ENCODE results near the gene NDP.

NDP gene

GRCh38 chrX:43998374-43998773 is 25.2 kb upstream of the NDP start:
- TF ChIP-seq ZNF791 (tag by site-specific recombination; IDR thresholded peaks at IDR 0.05) = no peak
- no peak for TF ChIP-seq ZNF146 (tag by site-specific recombination; IDR thresholded peaks at IDR 0.05)
- no peak for TF ChIP-seq ZNF530 (tag by site-specific recombination; IDR thresholded peaks at IDR 0.05; ENCODE audit: low read depth)
- TF ChIP-seq, protein P1, sequence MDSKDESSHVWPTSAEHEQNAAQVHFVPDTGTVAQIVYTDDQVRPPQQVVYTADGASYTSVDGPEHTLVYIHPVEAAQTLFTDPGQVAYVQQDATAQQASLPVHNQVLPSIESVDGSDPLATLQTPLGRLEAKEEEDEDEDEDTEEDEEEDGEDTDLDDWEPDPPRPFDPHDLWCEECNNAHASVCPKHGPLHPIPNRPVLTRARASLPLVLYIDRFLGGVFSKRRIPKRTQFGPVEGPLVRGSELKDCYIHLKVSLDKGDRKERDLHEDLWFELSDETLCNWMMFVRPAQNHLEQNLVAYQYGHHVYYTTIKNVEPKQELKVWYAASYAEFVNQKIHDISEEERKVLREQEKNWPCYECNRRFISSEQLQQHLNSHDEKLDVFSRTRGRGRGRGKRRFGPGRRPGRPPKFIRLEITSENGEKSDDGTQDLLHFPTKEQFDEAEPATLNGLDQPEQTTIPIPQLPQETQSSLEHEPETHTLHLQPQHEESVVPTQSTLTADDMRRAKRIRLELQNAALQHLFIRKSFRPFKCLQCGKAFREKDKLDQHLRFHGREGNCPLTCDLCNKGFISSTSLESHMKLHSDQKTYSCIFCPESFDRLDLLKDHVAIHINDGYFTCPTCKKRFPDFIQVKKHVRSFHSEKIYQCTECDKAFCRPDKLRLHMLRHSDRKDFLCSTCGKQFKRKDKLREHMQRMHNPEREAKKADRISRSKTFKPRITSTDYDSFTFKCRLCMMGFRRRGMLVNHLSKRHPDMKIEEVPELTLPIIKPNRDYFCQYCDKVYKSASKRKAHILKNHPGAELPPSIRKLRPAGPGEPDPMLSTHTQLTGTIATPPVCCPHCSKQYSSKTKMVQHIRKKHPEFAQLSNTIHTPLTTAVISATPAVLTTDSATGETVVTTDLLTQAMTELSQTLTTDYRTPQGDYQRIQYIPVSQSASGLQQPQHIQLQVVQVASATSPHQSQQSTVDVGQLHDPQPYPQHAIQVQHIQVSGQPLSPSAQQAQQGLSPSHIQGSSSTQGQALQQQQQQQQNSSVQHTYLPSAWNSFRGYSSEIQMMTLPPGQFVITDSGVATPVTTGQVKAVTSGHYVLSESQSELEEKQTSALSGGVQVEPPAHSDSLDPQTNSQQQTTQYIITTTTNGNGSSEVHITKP (tag by site-specific recombination; IDR thresholded peaks at IDR 0.05) = no peak
- TF ChIP-seq ZNF302 (tag by site-specific recombination; IDR thresholded peaks at IDR 0.05; ENCODE audit: low read depth) = no peak
- TF ChIP-seq ZNF311 (tag by site-specific recombination; IDR thresholded peaks at IDR 0.05; ENCODE audit: borderline replicate concordance) = no peak
- TF ChIP-seq, protein P2, sequence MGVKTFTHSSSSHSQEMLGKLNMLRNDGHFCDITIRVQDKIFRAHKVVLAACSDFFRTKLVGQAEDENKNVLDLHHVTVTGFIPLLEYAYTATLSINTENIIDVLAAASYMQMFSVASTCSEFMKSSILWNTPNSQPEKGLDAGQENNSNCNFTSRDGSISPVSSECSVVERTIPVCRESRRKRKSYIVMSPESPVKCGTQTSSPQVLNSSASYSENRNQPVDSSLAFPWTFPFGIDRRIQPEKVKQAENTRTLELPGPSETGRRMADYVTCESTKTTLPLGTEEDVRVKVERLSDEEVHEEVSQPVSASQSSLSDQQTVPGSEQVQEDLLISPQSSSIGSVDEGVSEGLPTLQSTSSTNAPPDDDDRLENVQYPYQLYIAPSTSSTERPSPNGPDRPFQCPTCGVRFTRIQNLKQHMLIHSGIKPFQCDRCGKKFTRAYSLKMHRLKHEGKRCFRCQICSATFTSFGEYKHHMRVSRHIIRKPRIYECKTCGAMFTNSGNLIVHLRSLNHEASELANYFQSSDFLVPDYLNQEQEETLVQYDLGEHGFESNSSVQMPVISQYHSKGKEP (tag by site-specific recombination; IDR thresholded peaks at IDR 0.05) = no peak
- TF ChIP-seq ZNF398 (tag by site-specific recombination; IDR thresholded peaks at IDR 0.05) = no peak
- TF ChIP-seq SP7 (tag by site-specific recombination; IDR thresholded peaks at IDR 0.05) = no peak
- TF ChIP-seq ZNF610 (tag by site-specific recombination; IDR thresholded peaks at IDR 0.05; ENCODE audit: borderline replicate concordance) = no peak
- TF ChIP-seq, protein P3, sequence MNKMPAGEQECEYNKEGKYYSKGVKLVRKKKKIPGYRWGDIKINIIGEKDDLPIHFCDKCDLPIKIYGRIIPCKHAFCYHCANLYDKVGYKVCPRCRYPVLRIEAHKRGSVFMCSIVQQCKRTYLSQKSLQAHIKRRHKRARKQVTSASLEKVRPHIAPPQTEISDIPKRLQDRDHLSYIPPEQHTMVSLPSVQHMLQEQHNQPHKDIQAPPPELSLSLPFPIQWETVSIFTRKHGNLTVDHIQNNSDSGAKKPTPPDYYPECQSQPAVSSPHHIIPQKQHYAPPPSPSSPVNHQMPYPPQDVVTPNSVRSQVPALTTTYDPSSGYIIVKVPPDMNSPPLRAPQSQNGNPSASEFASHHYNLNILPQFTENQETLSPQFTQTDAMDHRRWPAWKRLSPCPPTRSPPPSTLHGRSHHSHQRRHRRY (tag by site-specific recombination; IDR thresholded peaks at IDR 0.05) = no peak
- TF ChIP-seq MYNN (tag by site-specific recombination; IDR thresholded peaks at IDR 0.05; ENCODE audit: borderline replicate concordance) = no peak
- TF ChIP-seq ZFP41 (tag by site-specific recombination; IDR thresholded peaks at IDR 0.05; ENCODE audit: borderline replicate concordance) = no peak
- TF ChIP-seq ZBTB20 (tag by site-specific recombination; IDR thresholded peaks at IDR 0.05) = no peak
- TF ChIP-seq ZNF169 (tag by site-specific recombination; IDR thresholded peaks at IDR 0.05) = no peak
- TF ChIP-seq SALL2 (tag by site-specific recombination; IDR thresholded peaks at IDR 0.05; ENCODE audit: borderline replicate concordance) = no peak
- no peak for TF ChIP-seq ZNF629 (tag by site-specific recombination; IDR thresholded peaks at IDR 0.05)
- POLR2A ChIA-PET = no interaction called here

GRCh38 chrX:43996491-43996890 is 23.3 kb upstream of the NDP start:
- POLR2A ChIA-PET = no interaction called here
- H3K36me3 ChIP-seq (ENCODE audit: control insufficient read depth in 2 of 2, insufficient read depth in 1 of 2, low read length in 2 of 2) = no peaks in the 10 kb centered on the region
- H3K9me3 ChIP-seq (ENCODE audit: control insufficient read depth, insufficient read depth, low read depth, low read length) = no peaks in the 10 kb centered on the region
- H3K4me3 ChIP-seq (ENCODE audit: low read depth, low read length) = no peak overlapping the region
- no peak overlapping the region for H3K27ac ChIP-seq (ENCODE audit: extremely low read depth, low read depth, low read length)
- CTCF ChIA-PET = no interaction called here
- H3K4me1 ChIP-seq (ENCODE audit: control insufficient read depth, insufficient read depth, low read length) = no peaks in the 10 kb centered on the region
- TF ChIP-seq INSM2 (tag by site-specific recombination; IDR thresholded peaks at IDR 0.05) (no peak), ZNF792 (tag by site-specific recombination; IDR thresholded peaks at IDR 0.05) (no peak), ZNF223 (tag by site-specific recombination; IDR thresholded peaks at IDR 0.05) (no peak), GLI4 (tag by site-specific recombination; IDR thresholded peaks at IDR 0.05) (no peak)
- TF ChIP-seq, protein P4, sequence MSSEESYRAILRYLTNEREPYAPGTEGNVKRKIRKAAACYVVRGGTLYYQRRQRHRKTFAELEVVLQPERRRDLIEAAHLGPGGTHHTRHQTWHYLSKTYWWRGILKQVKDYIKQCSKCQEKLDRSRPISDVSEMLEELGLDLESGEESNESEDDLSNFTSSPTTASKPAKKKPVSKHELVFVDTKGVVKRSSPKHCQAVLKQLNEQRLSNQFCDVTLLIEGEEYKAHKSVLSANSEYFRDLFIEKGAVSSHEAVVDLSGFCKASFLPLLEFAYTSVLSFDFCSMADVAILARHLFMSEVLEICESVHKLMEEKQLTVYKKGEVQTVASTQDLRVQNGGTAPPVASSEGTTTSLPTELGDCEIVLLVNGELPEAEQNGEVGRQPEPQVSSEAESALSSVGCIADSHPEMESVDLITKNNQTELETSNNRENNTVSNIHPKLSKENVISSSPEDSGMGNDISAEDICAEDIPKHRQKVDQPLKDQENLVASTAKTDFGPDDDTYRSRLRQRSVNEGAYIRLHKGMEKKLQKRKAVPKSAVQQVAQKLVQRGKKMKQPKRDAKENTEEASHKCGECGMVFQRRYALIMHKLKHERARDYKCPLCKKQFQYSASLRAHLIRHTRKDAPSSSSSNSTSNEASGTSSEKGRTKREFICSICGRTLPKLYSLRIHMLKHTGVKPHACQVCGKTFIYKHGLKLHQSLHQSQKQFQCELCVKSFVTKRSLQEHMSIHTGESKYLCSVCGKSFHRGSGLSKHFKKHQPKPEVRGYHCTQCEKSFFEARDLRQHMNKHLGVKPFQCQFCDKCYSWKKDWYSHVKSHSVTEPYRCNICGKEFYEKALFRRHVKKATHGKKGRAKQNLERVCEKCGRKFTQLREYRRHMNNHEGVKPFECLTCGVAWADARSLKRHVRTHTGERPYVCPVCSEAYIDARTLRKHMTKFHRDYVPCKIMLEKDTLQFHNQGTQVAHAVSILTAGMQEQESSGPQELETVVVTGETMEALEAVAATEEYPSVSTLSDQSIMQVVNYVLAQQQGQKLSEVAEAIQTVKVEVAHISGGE (tag by site-specific recombination; conservative IDR thresholded peaks at IDR 0.05; ENCODE audit: low read depth) = no peak

More at GRCh38 chrX:43998374-43998773, 25.2 kb upstream of the NDP start:
- H3K27ac ChIP-seq (ENCODE audit: extremely low read depth, low read depth, low read length) = no peak overlapping the region
- no peak overlapping the region for H3K4me3 ChIP-seq (ENCODE audit: low read depth, low read length)
- no peaks in the 10 kb centered on the region for H3K9me3 ChIP-seq (ENCODE audit: control insufficient read depth, insufficient read depth, low read depth, low read length)
- no peaks in the 10 kb centered on the region for H3K4me1 ChIP-seq (ENCODE audit: control insufficient read depth, insufficient read depth, low read length)
- CTCF ChIA-PET = interaction anchor here (0.9 to 1.3 kb wide), 2 partner anchors 21 to 36 kb away, joined by 3 to 5 read pairs; no protein-coding TSS in a partner anchor
- no peaks in the 10 kb centered on the region for H3K36me3 ChIP-seq (ENCODE audit: control insufficient read depth in 2 of 2, insufficient read depth in 1 of 2, low read length in 2 of 2)
